ENCODE measurements around the gene TTN. TPM values are rescaled to one million over a fixed set of nuclear protein-coding genes. Genes with fewer than 3 reads are reported as not detected.

Gene TTN
- total and polyA plus RNA-seq, 2 of the 8 experiments (the other 6 are each of a cell fraction or from before 2014, with no cell fraction given), result 0.30 to 9.7 TPM

DNA sequence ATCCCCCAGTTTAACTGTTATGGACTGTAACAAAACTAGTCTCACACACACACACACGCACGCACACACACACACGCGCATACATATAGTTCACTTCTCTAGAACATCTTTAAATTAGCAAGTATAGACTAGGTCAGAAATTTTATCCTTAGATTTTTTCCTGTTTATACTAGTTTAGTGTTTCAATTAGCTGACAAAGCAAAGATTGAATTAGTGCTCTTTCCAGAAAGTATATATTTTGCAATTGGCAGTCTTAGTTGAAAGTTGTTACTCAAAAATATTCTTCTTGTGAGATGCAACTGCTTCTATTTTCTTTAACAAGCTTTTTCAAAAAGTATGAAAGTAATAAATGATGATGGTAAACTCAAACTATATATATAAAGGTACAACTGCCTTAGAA is 304.5 kb downstream of the TTN start:
- H3K56ac ChIP-seq (replicated peaks; ENCODE audit: insufficient read length, low read depth, low read length), result no peak overlapping the region
- FAIRE-seq, result no peak
- POLR2A ChIA-PET (ENCODE audit: partially characterized antibody), result no interaction called here
- H4K20me1 ChIP-seq (replicated peaks in 1 of 2; ENCODE audit: control insufficient read depth in 1 of 2, insufficient read depth in 2 of 2, low read length in 2 of 2), result no peaks in the 10 kb centered on the region
- H3K79me1 ChIP-seq (ENCODE audit: low read depth, low read length), result no peaks in the 10 kb centered on the region
- H4K8ac ChIP-seq (ENCODE audit: extremely low read depth, insufficient read depth, low read length), result no peak overlapping the region
- no peaks in the 10 kb centered on the region for H3K9me3 ChIP-seq (ENCODE audit: insufficient read depth in 2 of 2, low read depth in 1 of 2, low read length in 1 of 2)
- H3K4me2 ChIP-seq (ENCODE audit: insufficient read depth in 1 of 2, low read depth in 2 of 2, low read length in 2 of 2), result no peak overlapping the region
- H2BK12ac ChIP-seq (ENCODE audit: low read depth, low read length), result no peak overlapping the region
- H3K4me3 ChIP-seq (ENCODE audit: extremely low read depth in 1 of 4, insufficient read depth in 2 of 4, low read depth in 3 of 4, low read length in 4 of 4), result no peak overlapping the region
- no peak overlapping the region for H2BK120ac ChIP-seq (replicated peaks; ENCODE audit: low read depth, low read length)
- no peak overlapping the region for H4K5ac ChIP-seq (ENCODE audit: insufficient read length, low read depth, low read length)
- H3K79me2 ChIP-seq (ENCODE audit: control insufficient read depth in 1 of 2, insufficient read depth in 2 of 2, low read length in 2 of 2), result no peaks in the 10 kb centered on the region
- H2AK5ac ChIP-seq (ENCODE audit: low read depth, low read length), result no peak overlapping the region
- no peak overlapping the region for H2BK20ac ChIP-seq (ENCODE audit: low read length)
- H3K9ac ChIP-seq (replicated peaks in 1 of 4; ENCODE audit: extremely low read depth in 1 of 4, low read depth in 3 of 4, low read length in 3 of 4), result no peak overlapping the region
- H3K36me3 ChIP-seq (ENCODE audit: control insufficient read depth in 2 of 4, insufficient read depth in 4 of 4, low read length in 3 of 4), result peaks cover 2 to 25% (median 5%) of the 10 kb centered on the region in 4 experiments; a peak in 6 of 8 replicates
- no peak overlapping the region for H3K27ac ChIP-seq (ENCODE audit: low read depth, low read length)
- peaks cover 0 to 3% (median 0%) of the 10 kb centered on the region in 4 experiments; a peak in 2 of 7 replicates for H3K4me1 ChIP-seq (replicated peaks in 1 of 4; ENCODE audit: control insufficient read depth in 3 of 4, insufficient read depth in 4 of 4, low read length in 3 of 4)
- 90% methylated on average over 4 of the region's 4 CpGs; no CpG with 5 or more reads in 1 of the 2 experiments for WGBS, 2 experiments (ENCODE audit: extremely low coverage in 1 of 2, insufficient coverage in 1 of 2, insufficient read length in 1 of 2, insufficient replicate concordance in 2 of 2, low coverage in 1 of 2, low lambda C conversion rate in 2 of 2, missing lambda C conversion rate in 1 of 2)
- no peak overlapping the region for H2AFZ ChIP-seq (ENCODE audit: low read length)
- no peak overlapping the region for H3K14ac ChIP-seq (ENCODE audit: insufficient read length)
- no peak overlapping the region for H4K91ac ChIP-seq (replicated peaks; ENCODE audit: insufficient read length, low read length)
- H3K4ac ChIP-seq (replicated peaks; ENCODE audit: insufficient read length, low read depth, low read length), result no peak overlapping the region
- no peak overlapping the region for H2BK15ac ChIP-seq (ENCODE audit: low read length)
- DNase-seq (ENCODE audit: low read depth in 1 of 2, low spot score in 2 of 2), result no peak
- no peak overlapping the region for H3K18ac ChIP-seq (ENCODE audit: extremely low read depth, low read length)
- no peaks in the 10 kb centered on the region for H3K27me3 ChIP-seq (replicated peaks in 1 of 4; ENCODE audit: control insufficient read depth in 3 of 4, extremely low read depth in 1 of 4, insufficient read depth in 3 of 4, low read length in 3 of 4)
- H3K23me2 ChIP-seq (ENCODE audit: low read depth, low read length), result no peaks in the 10 kb centered on the region
- CTCF ChIA-PET (ENCODE audit: partially characterized antibody), result interaction anchor here (1.2 kb wide), 1 partner anchor 20 kb away, joined by 5 read pairs; no protein-coding TSS in a partner anchor
- no peak overlapping the region for H3K23ac ChIP-seq (ENCODE audit: insufficient read length)
- H2BK5ac ChIP-seq (ENCODE audit: low read depth, low read length), result no peak overlapping the region
- TF ChIP-seq, protein P1, sequence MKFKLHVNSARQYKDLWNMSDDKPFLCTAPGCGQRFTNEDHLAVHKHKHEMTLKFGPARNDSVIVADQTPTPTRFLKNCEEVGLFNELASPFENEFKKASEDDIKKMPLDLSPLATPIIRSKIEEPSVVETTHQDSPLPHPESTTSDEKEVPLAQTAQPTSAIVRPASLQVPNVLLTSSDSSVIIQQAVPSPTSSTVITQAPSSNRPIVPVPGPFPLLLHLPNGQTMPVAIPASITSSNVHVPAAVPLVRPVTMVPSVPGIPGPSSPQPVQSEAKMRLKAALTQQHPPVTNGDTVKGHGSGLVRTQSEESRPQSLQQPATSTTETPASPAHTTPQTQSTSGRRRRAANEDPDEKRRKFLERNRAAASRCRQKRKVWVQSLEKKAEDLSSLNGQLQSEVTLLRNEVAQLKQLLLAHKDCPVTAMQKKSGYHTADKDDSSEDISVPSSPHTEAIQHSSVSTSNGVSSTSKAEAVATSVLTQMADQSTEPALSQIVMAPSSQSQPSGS (IDR thresholded peaks at IDR 0.05; ENCODE audit: low read length), result no peak
- TF ChIP-seq, protein P2, sequence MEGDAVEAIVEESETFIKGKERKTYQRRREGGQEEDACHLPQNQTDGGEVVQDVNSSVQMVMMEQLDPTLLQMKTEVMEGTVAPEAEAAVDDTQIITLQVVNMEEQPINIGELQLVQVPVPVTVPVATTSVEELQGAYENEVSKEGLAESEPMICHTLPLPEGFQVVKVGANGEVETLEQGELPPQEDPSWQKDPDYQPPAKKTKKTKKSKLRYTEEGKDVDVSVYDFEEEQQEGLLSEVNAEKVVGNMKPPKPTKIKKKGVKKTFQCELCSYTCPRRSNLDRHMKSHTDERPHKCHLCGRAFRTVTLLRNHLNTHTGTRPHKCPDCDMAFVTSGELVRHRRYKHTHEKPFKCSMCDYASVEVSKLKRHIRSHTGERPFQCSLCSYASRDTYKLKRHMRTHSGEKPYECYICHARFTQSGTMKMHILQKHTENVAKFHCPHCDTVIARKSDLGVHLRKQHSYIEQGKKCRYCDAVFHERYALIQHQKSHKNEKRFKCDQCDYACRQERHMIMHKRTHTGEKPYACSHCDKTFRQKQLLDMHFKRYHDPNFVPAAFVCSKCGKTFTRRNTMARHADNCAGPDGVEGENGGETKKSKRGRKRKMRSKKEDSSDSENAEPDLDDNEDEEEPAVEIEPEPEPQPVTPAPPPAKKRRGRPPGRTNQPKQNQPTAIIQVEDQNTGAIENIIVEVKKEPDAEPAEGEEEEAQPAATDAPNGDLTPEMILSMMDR (IDR thresholded peaks at IDR 0.05; ENCODE audit: control extremely low read depth in 1 of 3, insufficient read depth in 1 of 3, low read depth in 1 of 3, low read length in 3 of 3), result no peak
- TF ChIP-seq GTF2F1 (IDR thresholded peaks at IDR 0.05; ENCODE audit: borderline replicate concordance, low read depth, low read length) (no peak), SIX5 (IDR thresholded peaks at IDR 0.05; ENCODE audit: low read depth, low read length) (no peak), POLR2AphosphoS5 (IDR thresholded peaks at IDR 0.05; ENCODE audit: low read depth, low read length) (no peak), EGR1 (IDR thresholded peaks at IDR 0.05; ENCODE audit: borderline replicate concordance, low read depth, low read length) (no peak), CTBP2 (IDR thresholded peaks at IDR 0.05; ENCODE audit: borderline replicate concordance, insufficient read depth, insufficient read length, low read length) (no peak), SAP30 (IDR thresholded peaks at IDR 0.05; ENCODE audit: insufficient read depth, insufficient replicate concordance, low read length) (no peak), KDM1A (IDR thresholded peaks at IDR 0.05; ENCODE audit: borderline replicate concordance, low read length) (no peak), TEAD4 (IDR thresholded peaks at IDR 0.05; ENCODE audit: low read depth, low read length) (no peak)

All from H1 (cell line).